OCI-LY1 (cell line): ENCODE data around the gene CLEC20A.

Source experiments
- CTCF ChIP-seq: fragments of 200-600 bp; sonication (generic), shearing (Covaris generic); IDR thresholded peaks from 2 replicates; pipeline ENCODE4 v1.5.1; 2017; ENCODE audit warnings: mild to moderate bottlenecking, antibody characterized with exemption, low read length, moderate library complexity, mixed read lengths
- EZH2 ChIP-seq: fragments of 200-600 bp; sonication (generic), shearing (Covaris generic); IDR thresholded peaks from 2 replicates; pipeline ENCODE4 v1.8.0; 2017; ENCODE audit warnings: borderline replicate concordance, mixed run types, mild to moderate bottlenecking, antibody characterized with exemption, low read length, moderate library complexity, mixed read lengths

DNA sequence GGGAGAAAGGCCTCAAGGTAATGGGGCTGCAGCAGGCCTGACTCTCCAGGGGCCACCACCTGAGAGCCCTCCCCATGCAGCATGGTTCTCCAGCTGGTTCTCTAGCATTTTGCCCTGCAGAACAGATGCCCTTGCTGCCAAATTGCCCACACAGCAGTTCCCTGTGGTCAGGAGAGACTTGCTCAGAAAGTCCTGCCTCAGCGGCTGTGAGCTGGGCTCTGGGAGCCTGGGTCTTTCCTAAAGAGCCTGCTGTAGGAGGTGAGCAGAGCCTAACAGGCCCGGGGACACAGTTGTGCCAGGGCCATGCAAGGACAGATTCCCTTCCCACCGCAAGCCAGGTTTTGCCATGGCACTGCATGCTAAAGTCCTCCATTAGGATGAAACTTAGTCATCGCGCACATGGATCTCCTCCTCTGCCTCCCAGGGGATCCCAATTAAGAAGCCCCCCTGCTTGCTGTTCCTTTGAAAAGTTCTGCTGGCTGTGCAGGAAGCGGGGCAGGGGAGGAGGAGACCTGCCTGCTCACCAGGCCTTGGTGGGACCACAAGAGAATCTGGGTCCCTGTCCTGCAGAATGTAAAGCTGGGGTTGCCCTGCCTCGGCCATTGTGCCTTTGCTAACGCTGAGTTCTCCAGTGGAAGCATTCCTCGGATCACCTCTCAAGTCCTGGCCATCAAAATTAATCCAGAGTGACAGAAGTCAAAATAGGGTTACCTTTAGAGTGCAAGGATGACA, 37.5 kb upstream of the CLEC20A start:
- TF ChIP-seq EZH2 (no peak), CTCF (no peak)
